Activated CD4-positive, alpha-beta T cell treated with anti-CD3 and anti-CD28 coated beads, Interleukin-2, amount 50 U/mL, for 48 hours (primary cell): ENCODE results near the gene PDZRN3.

Experiments used
- DNase-seq, 2 experiments: peaks; one replicate each; pipeline ENCODE4 v3.0.0-alpha.2; 2020

PDZRN3 gene

GRCh38 chr3:73622091-73622805 lies 2.5 kb downstream of the PDZRN3 start:
- DNase-seq, result no peak

DNA sequence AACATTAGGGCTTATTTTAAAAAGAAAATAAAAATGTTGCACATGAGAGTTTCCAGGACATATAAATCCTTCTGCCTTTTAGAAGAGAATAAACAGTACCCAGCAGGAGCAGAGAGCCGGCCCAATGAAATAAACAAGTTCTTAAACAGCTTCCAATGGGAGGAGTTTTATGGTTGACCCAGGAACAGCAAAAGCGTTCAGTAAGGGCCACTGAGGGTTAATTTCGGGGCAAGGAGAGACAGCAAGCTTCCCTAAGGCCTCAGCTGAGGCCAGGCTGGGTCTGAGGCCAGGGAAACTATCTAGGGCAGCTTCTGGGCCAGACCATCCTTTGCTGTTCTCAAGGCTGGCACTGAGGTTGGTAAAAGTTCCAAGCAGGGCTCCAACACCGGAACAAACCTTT lies 3.4 kb downstream of the PDZRN3 start:
- no peak for DNase-seq

- no peak for DNase-seq
These were observed 6.3 kb downstream of the PDZRN3 start for GRCh38 chr3:73618461-73618860.

GRCh38 chr3:73616056-73616455 lies 8.7 kb downstream of the PDZRN3 start:
- no peak for DNase-seq

DNA sequence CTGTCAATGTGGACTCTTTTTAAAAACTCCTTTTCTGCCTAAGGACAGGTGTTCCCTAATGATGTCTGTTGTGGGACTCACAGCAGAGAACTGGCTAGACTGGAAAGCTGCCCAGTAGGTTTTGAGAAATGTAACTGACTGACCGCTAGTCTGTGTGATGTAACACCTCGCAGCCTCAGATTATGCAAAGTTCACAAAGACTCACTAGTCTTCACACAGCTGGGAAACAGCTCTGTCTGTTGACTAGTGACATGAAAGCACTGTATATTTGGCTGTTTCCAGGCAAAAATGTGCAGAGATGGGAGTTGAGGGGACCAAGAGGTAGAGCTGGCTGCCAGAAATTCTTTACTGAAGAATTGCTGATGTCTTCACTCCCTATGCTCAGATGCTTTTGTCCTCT lies 10.3 kb downstream of the PDZRN3 start:
- no peak for DNase-seq

DNA sequence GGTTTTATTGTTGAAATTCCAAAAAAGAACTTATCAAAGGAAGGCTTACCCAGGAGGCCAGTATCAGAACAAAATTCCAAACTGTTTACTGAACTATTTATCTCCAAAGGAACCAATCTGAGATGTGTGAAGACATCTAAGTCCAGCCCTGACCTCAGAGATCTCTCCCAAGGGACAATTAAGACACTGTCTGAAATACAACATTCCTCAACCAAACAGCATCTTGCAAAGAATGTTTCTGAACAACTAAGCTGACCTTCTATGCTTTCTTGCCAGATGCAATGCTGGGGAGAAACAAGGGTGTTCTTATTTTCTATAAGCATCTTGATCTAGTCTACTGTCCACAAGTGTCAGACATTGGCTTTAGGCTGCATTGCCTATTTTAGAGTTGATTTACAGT lies 13.6 kb downstream of the PDZRN3 start:
- DNase-seq, result no peak

- DNase-seq, result no peak
These were observed 14.2 kb downstream of the PDZRN3 start for GRCh38 chr3:73610493-73610892.

DNA sequence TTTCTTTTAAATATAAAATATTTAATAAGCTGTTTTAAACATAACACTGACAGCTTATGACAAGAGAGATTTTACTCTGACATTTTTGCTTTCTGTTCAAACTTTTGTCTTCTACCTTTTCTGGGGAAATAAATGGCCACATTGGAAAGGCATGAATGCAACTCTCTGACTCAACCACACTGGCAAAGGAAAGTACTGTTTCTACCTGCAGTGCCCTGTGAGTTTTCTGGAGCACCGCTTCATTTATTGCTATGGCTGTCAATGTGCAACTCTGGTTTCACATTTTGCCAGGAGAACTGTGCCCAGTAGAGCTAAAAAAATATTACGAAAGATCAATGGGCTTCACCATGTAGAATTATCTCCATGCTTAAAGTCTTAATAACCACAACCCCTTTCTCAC lies 15.1 kb downstream of the PDZRN3 start:
- no peak for DNase-seq

GRCh38 chr3:73609315-73609641 lies 15.5 kb downstream of the PDZRN3 start:
- DNase-seq, result no peak

- no peak for DNase-seq
These were observed 16.1 kb downstream of the PDZRN3 start for GRCh38 chr3:73608456-73609314.

DNA sequence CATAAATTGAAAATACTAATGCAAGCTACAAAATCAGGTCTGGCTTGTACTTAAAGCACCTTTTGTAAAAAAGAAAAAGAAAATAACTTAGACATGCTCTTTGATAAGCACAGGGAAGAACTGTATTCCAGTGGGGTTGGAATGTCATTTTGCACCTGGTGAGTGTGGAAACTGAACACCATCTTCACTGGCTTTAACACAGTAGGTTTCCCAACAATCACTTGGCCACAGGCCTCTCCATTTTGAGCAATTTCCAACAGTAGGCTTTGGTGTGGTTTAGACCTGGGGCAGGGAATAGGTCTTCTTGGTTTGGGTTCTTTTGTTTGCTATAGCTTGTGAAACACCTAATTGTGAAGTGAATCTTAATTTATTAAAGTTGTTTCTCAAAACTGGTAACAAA lies 18.9 kb downstream of the PDZRN3 start:
- no peak for DNase-seq

- DNase-seq, result no peak
These were observed 19.3 kb downstream of the PDZRN3 start for GRCh38 chr3:73605412-73605811.

DNA sequence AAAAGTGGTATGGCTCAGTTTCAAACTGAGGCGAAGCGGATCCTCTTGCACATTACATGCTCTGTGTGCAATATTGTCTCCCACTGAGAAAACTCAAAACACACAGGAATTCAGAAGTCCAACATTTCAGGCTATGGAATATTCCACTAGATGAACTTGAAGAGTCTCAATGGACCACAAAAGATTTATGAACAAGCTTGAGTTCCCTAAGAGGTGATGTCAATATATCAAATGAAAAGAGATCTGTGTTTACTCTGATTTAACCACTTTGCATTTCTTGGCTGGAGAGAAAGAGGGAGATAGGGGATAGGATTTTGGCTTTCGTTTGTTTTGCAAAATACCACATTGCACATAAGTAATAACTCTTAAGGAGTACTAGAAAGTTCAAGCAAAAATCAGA lies 20.3 kb downstream of the PDZRN3 start:
- no peak for DNase-seq

GRCh38 chr3:73603762-73604171 lies 21.0 kb downstream of the PDZRN3 start:
- DNase-seq, result no peak

GRCh38 chr3:73602170-73602569 lies 22.6 kb downstream of the PDZRN3 start:
- DNase-seq, result no peak

- no peak for DNase-seq
These were observed 23.3 kb downstream of the PDZRN3 start for GRCh38 chr3:73601481-73601880.

GRCh38 chr3:73601011-73601410 lies 23.7 kb downstream of the PDZRN3 start:
- DNase-seq, result no peak

DNA sequence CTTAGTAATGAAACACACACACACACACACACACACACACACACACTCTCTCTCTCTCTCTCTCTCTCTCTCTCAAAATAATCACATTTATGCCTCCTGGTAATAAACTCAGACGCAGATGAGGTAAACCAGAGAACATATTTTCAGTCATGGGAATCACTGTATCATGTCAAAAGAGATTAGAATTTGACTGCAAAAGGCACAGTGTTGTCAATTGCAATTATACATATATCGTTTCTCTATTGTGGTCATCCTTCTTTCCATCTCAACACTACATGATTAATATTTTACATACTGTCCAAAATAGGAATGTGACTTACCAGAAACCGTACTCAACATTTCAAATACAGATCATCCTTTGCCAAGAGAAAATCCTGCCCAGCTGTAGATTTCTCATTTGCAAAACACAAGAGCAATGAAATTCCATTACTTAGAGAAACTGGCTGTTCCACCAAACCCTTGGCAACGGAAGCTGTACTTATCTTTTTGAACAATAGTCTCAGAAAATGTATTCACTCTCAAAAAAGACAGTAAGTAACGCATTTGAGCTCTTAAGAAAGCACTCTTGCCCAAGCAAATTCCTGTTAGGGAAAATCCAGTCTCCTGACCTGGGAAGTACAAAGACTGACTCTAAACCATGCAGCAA lies 24.3 kb downstream of the PDZRN3 start:
- no peak for DNase-seq

- no peak for DNase-seq
These were observed 25.1 kb downstream of the PDZRN3 start for GRCh38 chr3:73599605-73600004.

DNA sequence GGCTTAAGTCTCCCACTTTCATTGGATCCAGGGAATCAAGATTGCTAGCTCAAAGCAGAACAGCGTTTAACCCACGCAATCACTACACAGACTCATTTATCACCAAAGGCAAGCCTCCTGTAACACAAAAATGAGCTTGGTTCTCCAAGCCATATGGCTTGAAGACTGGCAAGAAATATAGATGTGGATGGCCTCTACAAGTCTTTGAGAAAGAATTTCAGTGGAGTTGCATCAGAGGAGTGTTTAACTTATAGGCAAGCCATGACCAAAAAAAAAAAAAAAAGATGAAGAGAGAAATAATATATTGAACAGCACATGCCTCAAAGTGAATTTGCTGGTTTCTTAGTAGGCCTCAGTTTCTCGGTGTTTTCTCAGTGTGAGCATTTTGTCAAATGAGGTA lies 27.3 kb downstream of the PDZRN3 start:
- no peak for DNase-seq

GRCh38 chr3:73592154-73593144 lies 32.3 kb downstream of the PDZRN3 start:
- no peak for DNase-seq

DNA sequence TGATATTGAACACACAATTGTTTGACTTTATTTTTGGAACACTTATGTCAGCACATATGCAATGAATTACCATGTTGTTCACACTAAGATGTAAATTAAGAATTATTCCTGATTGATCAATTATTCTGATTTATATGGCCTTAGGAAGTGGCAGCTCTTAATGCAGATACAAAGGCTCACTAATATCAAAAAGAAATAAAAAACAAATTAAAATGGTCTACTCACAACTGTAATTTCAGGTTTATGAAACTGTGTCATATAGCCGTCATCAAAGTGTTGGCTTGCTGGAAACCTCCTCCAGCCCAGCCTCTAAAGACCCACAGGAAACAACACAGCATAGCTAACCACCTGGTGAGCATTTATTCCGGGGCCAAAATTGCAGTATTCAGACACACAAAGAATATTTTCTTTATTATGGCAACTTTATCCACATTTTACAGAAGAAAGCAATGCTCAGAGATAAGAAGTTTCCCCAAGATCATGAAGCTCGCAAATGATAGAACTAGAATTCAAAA lies 33.4 kb downstream of the PDZRN3 start:
- DNase-seq, result no peak

DNA sequence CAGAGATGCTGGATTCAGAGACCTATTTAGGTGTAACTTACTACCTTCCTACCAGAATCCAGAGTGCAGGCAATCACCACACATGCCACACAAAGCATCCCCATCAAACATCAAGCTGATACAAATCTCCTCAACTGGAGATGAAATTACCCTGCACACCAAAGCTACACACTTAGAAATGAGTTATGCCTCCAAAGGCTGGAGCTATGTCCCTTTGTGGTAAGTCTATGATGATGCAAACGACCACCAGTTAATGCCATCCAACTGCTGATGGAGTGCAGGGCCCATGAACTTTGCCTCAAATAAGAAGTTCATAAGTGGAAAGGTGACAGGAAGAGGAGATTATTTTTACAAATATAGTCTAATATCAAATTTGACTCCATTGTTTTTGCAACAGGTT lies 38.1 kb downstream of the PDZRN3 start:
- DNase-seq, result no peak
